Retinal pigment epithelial cell (primary cell): ENCODE measurements around the gene CYP51A1.
"Not testable (repeated sequence)": the region's sequence is repeated elsewhere in the genome, so short reads cannot be mapped to it uniquely, and the experiment has no call there.

Experiments
- DNase-seq: peaks from one replicate; pipeline ENCODE4 v3.0.0-alpha.2; 2010; ENCODE audit warnings: low read depth
- H3K4me3 ChIP-seq: 2 replicates; pipeline ENCODE4 v1.5.1; 2011; ENCODE audit warnings: mild to moderate bottlenecking, low read length, control low read depth, moderate library complexity
- TF ChIP-seq, protein P1 (sequence below): conservative IDR thresholded peaks from 2 replicates; pipeline ENCODE4 v1.5.1; 2011; ENCODE audit warnings: low read depth, low read length, control low read depth, inconsistent platforms

The CYP51A1 gene

DNA sequence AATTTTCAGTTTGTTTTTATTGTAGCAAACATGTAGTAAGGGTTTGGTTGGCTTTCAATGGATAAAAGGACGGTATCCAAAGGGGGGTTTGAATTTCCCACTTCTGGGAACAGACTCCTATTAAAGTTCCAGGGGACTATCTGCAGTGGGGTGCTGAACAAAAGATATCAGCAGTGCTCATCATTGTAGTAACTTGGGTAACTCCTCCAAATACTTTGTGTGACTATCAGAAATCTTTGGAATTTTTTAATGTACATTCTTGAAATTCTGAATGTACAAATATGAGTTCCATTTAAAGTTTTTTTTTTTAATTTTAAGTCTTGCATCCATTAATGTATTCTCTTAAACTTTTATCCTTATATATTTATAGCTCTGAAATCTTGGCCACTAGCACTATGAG, 42.1 kb downstream of the CYP51A1 start:
- TF ChIP-seq, protein P1, sequence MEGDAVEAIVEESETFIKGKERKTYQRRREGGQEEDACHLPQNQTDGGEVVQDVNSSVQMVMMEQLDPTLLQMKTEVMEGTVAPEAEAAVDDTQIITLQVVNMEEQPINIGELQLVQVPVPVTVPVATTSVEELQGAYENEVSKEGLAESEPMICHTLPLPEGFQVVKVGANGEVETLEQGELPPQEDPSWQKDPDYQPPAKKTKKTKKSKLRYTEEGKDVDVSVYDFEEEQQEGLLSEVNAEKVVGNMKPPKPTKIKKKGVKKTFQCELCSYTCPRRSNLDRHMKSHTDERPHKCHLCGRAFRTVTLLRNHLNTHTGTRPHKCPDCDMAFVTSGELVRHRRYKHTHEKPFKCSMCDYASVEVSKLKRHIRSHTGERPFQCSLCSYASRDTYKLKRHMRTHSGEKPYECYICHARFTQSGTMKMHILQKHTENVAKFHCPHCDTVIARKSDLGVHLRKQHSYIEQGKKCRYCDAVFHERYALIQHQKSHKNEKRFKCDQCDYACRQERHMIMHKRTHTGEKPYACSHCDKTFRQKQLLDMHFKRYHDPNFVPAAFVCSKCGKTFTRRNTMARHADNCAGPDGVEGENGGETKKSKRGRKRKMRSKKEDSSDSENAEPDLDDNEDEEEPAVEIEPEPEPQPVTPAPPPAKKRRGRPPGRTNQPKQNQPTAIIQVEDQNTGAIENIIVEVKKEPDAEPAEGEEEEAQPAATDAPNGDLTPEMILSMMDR, result no peak
- no peak for DNase-seq

DNA sequence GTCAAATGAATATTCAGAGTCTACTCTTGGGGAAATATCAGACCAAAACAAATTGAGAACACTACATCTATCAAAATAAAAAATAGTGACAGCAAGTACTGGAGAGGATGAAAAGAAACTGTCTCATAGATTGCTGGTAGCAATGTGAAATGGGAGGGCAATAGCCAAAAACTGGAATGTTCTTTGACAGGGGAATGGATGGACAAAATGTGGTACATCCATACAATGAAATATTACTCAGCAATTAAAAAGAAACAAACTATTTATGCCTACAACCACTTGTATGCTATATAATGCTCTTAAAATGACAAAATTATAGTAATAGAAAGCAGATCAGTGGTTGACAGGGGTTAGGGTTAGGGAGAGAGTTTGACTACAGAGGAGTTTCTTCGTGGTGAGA, 46.0 kb downstream of the CYP51A1 start:
- TF ChIP-seq, protein P1, result no peak
- no peak for DNase-seq
- no peak overlapping the region for H3K4me3 ChIP-seq

More for the DNA sequence above, 42.1 kb downstream of the CYP51A1 start:
- no peak overlapping the region for H3K4me3 ChIP-seq

DNA sequence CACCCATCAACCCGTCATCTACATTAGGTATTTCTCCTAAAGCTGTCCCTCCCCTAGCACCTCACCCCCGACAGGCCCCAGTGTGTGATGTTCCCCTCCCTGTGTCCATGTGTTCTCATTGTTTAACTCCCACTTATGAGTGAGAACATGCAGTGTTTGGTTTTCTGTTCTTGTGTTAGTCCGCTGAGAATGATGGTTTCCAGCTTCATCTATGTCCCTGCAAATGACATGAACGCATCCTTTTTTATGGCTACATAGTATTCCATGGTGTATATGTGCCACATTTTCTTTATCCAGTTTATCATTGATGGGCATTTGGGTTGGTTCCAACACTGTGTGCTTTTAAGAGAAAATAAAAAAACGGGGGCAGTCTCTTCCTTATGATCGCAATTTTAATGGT, 50.4 kb downstream of the CYP51A1 start:
- H3K4me3 ChIP-seq, DNase-seq: not testable (repeated sequence)

DNA sequence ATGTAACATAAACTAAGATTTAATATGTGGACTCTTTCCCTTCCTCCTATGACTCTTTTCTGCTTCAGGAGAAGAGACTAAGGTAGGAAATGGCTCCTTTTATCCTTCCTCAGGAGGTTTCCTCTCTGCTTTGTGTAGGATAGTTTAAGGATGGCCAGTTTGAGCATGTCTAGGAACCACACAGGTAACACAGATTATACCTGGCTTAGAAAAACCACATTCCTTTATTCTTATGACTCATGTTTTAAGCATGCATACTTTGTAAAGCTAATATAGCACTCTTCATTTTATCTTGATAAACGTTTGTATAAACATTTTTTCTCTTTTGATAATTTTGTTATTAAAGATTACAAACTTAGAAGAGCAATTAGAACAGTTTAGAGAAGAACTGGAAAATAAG, 57.8 kb downstream of the CYP51A1 start:
- no peak for DNase-seq
- H3K4me3 ChIP-seq, result no peak overlapping the region
- TF ChIP-seq, protein P1, result no peak

DNA sequence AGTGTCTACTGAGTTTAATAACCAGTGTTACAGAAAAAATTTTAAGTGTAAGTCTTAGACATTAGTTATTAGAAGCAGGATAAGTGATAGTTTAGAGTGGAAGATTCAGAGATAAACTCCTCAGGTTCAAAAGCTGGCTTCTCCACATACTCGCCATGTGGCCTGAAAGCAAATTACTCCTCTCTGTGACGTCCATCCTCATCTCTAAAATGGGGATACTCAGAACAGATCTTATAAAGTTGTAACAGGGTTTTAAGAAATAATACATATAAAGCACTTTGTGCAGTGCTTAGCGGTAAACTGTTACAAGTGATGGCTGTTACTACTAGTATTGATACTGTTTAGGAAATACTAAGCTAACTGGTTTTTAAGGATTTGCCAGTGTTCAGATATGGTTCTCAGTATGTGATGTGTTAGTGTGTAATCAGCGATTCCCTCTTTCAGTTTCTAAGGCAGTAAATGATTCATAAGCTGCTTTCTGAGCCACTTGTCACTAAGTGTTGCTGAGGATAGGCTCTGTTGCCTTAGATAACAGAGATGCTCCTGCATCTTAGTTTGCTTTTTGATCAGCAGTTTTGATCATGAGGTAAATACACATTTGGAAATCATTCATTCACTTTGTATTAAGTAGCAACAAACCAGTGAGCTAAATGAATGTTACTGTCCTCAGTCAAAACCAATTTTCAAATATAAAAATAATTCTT, 58.7 kb downstream of the CYP51A1 start:
- DNase-seq, result no peak
- TF ChIP-seq, protein P1, result no peak

DNA sequence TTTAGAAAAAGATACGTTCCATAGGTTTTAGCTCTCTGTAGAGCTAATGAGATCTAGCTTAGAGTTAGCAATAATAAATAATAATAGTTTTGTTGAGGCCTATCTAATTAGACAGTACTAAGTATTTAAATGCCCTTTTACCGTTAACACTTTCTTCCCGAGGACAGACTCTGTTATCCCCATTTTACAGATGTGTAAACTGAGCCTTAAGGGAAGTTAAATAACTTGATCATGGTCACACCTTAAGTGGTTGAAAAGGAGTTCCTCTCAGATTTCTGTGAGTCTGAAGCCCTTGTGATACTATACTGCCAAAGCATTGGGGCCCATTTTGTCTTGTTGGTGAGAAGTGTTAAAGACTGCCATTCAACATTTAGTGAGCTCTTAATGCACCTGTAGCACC, 61.6 kb downstream of the CYP51A1 start:
- no peak for DNase-seq
- no peak overlapping the region for H3K4me3 ChIP-seq
- TF ChIP-seq, protein P1, result no peak

More for the DNA sequence above, 58.7 kb downstream of the CYP51A1 start:
- no peak overlapping the region for H3K4me3 ChIP-seq

DNA sequence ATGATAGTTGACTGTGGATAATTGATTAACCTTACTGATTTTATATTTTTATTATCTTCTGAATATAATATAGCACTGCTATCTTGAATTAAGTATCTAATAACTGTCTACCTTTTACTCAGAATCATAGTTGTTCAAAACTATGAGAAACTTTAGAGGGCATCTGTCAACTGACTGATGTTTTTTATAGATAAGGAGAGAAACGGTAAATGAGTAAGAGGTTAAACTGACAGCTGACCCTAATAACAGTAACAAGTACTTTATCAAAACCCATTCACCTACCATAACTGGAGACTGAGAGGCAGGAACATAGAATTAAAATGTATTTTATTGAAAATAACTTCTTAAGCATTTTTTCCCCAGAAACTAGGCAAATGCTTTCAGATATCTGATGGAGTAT, 62.2 kb downstream of the CYP51A1 start:
- no peak for DNase-seq
- TF ChIP-seq, protein P1, result no peak
- no peak overlapping the region for H3K4me3 ChIP-seq
